GM08714 (cell line): Measurements from ENCODE around the gene GNB5.
"Not testable (repeated sequence)": the region's sequence is repeated elsewhere in the genome, so short reads cannot be mapped to it uniquely, and the experiment has no call there.

ENCODE experiments used
- H3K4me3 ChIP-seq: fragments of 200-500 bp; sonication (Bioruptor generic); 2 replicates; pipeline ENCODE4 v1.5.1; 2014; ENCODE audit warnings: mild to moderate bottlenecking, low read length, inconsistent platforms
- ZNF274 ChIP-seq: IDR thresholded peaks from 2 replicates; pipeline ENCODE4 v1.6.1; 2012; ENCODE audit warnings: mild to moderate bottlenecking, low read depth, low read length

The GNB5 gene

GRCh38 chr15:52186651-52187486, 4.3 kb downstream of the GNB5 start:
- H3K4me3 ChIP-seq: no peak overlapping the region
- no peak for TF ChIP-seq ZNF274

GRCh38 chr15:52185151-52185561, 6.0 kb downstream of the GNB5 start:
- no peak overlapping the region for H3K4me3 ChIP-seq
- no peak for TF ChIP-seq ZNF274

- no peak for TF ChIP-seq ZNF274
- H3K4me3 ChIP-seq: no peak overlapping the region
Observed at GRCh38 chr15:52184721-52185120, 6.5 kb downstream of the GNB5 start.

GRCh38 chr15:52183562-52184173, 7.5 kb downstream of the GNB5 start:
- no peak for TF ChIP-seq ZNF274
- no peak overlapping the region for H3K4me3 ChIP-seq

- H3K4me3 ChIP-seq: no peak overlapping the region
- no peak for TF ChIP-seq ZNF274
Observed at GRCh38 chr15:52181938-52182780, 9.0 kb downstream of the GNB5 start.

- H3K4me3 ChIP-seq: no peak overlapping the region; the same call in 1 of the 2 replicates
Observed at GRCh38 chr15:52180851-52181450, 10.2 kb downstream of the GNB5 start.

GRCh38 chr15:52180196-52180835, 10.9 kb downstream of the GNB5 start:
- no peak for TF ChIP-seq ZNF274
- peak overlapping the region; percentile 79 for H3K4me3 ChIP-seq

More at GRCh38 chr15:52180851-52181450, 10.2 kb downstream of the GNB5 start:
- TF ChIP-seq ZNF274: no peak

- peak overlapping the region; percentile 79 for H3K4me3 ChIP-seq
- TF ChIP-seq ZNF274: no peak
Observed at GRCh38 chr15:52179278-52180195, 11.7 kb downstream of the GNB5 start.

- no peak for TF ChIP-seq ZNF274
- peak overlapping the region; percentile 79 for H3K4me3 ChIP-seq
Observed at GRCh38 chr15:52178765-52179164, 12.4 kb downstream of the GNB5 start.

- no peak for TF ChIP-seq ZNF274
- H3K4me3 ChIP-seq: no peak overlapping the region
Observed at GRCh38 chr15:52172869-52173268, 18.3 kb downstream of the GNB5 start.

GRCh38 chr15:52171807-52172206, 19.4 kb downstream of the GNB5 start:
- no peak overlapping the region for H3K4me3 ChIP-seq
- TF ChIP-seq ZNF274: no peak

GRCh38 chr15:52171386-52171785, 19.8 kb downstream of the GNB5 start:
- no peak for TF ChIP-seq ZNF274
- H3K4me3 ChIP-seq: no peak overlapping the region

- H3K4me3 ChIP-seq: not testable (repeated sequence)
Observed at GRCh38 chr15:52170199-52170598, 21.0 kb downstream of the GNB5 start.

- not testable (repeated sequence) for H3K4me3 ChIP-seq
Observed at GRCh38 chr15:52165494-52166131, 25.6 kb downstream of the GNB5 start.
